ENCODE data around the gene TMEM35B. TPM values are rescaled to one million over a fixed set of nuclear protein-coding genes. Genes with fewer than 3 reads are reported as not detected.

Gene TMEM35B
- total and polyA plus RNA-seq, 9 of the 15 experiments (the other 6 are each of a cell fraction or from before 2014, with no cell fraction given): 11.4 to 142 (median 21.4) TPM

- TF ChIP-seq PRDM10 (IDR thresholded peaks at IDR 0.05; ENCODE audit: partially characterized antibody) (no peak), ZNF766 (CRISPR knock-in tag; conservative IDR thresholded peaks at IDR 0.05) (no peak), MYC (IDR thresholded peaks at IDR 0.05; ENCODE audit: low read depth, low read length) (no peak), MYC (CRISPR knock-in tag; IDR thresholded peaks at IDR 0.05; ENCODE audit: borderline replicate concordance, low read depth) (no peak), ZNF277 (CRISPR knock-in tag; IDR thresholded peaks at IDR 0.05; ENCODE audit: borderline replicate concordance) (no peak), BRF1 (IDR thresholded peaks at IDR 0.05; ENCODE audit: borderline replicate concordance, extremely low read depth, insufficient read length) (no peak), CGGBP1 (CRISPR knock-in tag; IDR thresholded peaks at IDR 0.05) (no peak), U2AF1 (optimal IDR thresholded peaks at IDR 0.05; ENCODE audit: low read depth, low read length) (no peak), ZNF76 (CRISPR knock-in tag; IDR thresholded peaks at IDR 0.05; ENCODE audit: borderline replicate concordance) (no peak), MCM3 (IDR thresholded peaks at IDR 0.05) (no peak), THRB (CRISPR knock-in tag; conservative IDR thresholded peaks at IDR 0.05) (no peak), ATF4 (CRISPR knock-in tag; IDR thresholded peaks at IDR 0.05) (no peak)
Measured at GRCh38 chr1:35014486-35014885, 29.3 kb upstream of the TMEM35B start (continued).
